ENCODE results near the gene TRPC4AP. TPM values are rescaled to one million over a fixed set of nuclear protein-coding genes. Genes with fewer than 3 reads are reported as not detected.

Gene TRPC4AP
- total RNA-seq, 1 donor from 2014 or later = 67.6 TPM

DNA sequence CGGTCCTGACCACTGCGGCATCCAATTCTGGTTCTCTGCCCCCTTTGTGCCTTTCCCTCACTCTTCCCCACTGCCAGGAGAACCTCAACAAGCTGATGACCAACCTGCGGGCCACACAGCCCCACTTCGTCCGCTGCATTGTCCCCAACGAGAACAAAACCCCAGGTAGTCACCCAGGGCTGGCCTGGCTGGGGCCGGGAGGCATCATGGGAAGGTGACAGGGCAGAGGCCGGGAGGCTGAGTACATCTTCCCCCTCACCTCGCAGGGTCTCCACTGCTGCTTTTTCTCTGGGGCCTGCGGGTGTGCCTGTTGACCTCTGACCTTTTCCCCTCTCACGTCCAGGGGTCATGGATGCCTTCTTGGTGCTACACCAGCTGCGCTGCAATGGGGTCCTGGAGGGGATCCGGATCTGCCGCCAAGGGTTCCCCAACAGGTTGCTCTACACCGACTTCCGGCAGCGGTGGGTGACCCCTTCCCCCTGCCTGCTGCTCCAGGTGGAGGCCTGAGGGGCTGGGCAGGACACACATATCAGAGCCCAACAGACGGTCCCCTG lies 101.9 kb downstream of the TRPC4AP start:
- DNase-seq = no peak

DNA sequence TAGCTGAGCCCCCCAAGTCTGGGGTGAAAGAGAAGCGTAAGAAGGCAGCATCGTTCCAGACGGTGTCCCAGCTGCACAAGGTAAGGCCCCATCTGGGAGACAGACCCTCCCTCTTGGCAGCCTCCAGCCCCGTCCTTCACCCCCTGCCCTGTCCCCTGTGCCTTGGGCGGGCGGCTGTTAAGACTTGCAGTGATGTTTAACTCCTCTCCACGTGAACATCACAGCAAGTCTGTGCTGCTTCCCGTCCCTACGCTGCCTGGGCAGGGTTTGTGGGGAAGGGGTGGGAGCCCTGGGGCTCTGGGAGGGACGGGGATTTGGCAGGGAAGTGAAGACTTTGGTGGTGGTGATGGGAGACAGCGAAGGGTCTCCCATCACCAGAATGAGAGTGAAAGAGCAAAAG lies 102.4 kb downstream of the TRPC4AP start:
- DNase-seq (no peak), ATAC-seq (no peak)
- Histone ChIP-seq H3K4me3 (no peak overlapping the region), H3K9me3 (no peaks in the 10 kb centered on the region), H3K36me3 (peaks cover 20% of the 10 kb centered on the region), H3K4me1 (no peaks in the 10 kb centered on the region), H3K27ac (no peak overlapping the region), H3K27me3 (no peaks in the 10 kb centered on the region)
- intact Hi-C loops (cut with DNase I) = no loop called here
- TF ChIP-seq, protein P1, sequence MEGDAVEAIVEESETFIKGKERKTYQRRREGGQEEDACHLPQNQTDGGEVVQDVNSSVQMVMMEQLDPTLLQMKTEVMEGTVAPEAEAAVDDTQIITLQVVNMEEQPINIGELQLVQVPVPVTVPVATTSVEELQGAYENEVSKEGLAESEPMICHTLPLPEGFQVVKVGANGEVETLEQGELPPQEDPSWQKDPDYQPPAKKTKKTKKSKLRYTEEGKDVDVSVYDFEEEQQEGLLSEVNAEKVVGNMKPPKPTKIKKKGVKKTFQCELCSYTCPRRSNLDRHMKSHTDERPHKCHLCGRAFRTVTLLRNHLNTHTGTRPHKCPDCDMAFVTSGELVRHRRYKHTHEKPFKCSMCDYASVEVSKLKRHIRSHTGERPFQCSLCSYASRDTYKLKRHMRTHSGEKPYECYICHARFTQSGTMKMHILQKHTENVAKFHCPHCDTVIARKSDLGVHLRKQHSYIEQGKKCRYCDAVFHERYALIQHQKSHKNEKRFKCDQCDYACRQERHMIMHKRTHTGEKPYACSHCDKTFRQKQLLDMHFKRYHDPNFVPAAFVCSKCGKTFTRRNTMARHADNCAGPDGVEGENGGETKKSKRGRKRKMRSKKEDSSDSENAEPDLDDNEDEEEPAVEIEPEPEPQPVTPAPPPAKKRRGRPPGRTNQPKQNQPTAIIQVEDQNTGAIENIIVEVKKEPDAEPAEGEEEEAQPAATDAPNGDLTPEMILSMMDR (IDR thresholded peaks at IDR 0.05) = no peak

More for the DNA sequence above, 101.9 kb downstream of the TRPC4AP start:
- no peak for ATAC-seq
- Histone ChIP-seq H3K4me3 (no peak overlapping the region), H3K9me3 (no peaks in the 10 kb centered on the region), H3K36me3 (peaks cover 24% of the 10 kb centered on the region), H3K4me1 (no peaks in the 10 kb centered on the region), H3K27me3 (no peaks in the 10 kb centered on the region), H3K27ac (no peak overlapping the region)
- TF ChIP-seq, protein P1 (IDR thresholded peaks at IDR 0.05) = no peak
- intact Hi-C loops (cut with DNase I) = no loop called here

DNA sequence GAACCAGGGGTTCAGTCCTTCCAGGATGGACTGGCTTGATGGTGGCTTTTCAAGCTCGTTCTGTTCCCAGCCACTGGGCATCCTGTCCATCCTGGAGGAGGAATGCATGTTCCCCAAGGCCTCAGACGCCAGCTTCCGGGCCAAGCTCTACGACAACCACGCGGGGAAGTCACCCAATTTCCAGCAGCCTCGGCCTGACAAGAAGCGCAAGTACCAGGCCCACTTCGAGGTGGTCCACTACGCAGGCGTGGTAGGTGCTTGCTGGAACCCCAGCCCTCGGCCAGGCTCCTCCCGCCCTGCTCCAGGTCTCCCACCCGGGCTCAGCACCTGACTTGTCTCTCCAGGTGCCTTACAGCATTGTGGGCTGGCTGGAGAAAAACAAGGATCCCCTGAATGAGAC lies 102.9 kb downstream of the TRPC4AP start:
- Histone ChIP-seq H3K4me3 (no peak overlapping the region), H3K4me1 (no peaks in the 10 kb centered on the region), H3K36me3 (peaks cover 17% of the 10 kb centered on the region), H3K27ac (no peak overlapping the region), H3K9me3 (no peaks in the 10 kb centered on the region), H3K27me3 (peaks cover 4% of the 10 kb centered on the region)
- intact Hi-C loops (cut with DNase I) = no loop called here
- no peak for ATAC-seq
- DNase-seq = no peak
- TF ChIP-seq, protein P1 (IDR thresholded peaks at IDR 0.05) = no peak

DNA sequence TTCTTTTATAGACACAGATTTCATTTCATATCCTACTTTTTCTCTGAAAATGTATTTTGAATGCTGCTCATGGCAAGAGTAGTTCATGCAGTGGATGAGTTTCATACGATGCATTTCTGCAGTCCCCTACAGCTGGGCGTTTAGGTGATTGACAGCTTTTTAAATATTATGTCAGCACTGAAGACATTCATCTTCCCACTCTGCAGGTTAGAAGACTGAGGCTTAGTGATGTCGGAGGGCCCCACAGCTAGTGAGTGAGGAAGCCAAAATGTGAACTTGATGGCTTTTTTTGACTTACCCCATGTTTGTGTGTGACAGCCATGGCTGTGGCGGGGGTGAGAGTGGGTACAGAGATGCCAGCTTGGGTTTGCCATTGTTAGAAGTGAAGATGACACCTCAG lies 103.5 kb downstream of the TRPC4AP start:
- no peaks in the 10 kb centered on the region for H3K9me3 ChIP-seq
- H3K27me3 ChIP-seq = peaks cover 9% of the 10 kb centered on the region
- intact Hi-C loops (cut with DNase I) = no loop called here
- TF ChIP-seq, protein P1 (IDR thresholded peaks at IDR 0.05) = no peak
- no peak overlapping the region for H3K27ac ChIP-seq
- H3K4me1 ChIP-seq = no peaks in the 10 kb centered on the region
- H3K36me3 ChIP-seq = peaks cover 11% of the 10 kb centered on the region
- H3K4me3 ChIP-seq = no peak overlapping the region
- DNase-seq (no peak), ATAC-seq (no peak)

DNA sequence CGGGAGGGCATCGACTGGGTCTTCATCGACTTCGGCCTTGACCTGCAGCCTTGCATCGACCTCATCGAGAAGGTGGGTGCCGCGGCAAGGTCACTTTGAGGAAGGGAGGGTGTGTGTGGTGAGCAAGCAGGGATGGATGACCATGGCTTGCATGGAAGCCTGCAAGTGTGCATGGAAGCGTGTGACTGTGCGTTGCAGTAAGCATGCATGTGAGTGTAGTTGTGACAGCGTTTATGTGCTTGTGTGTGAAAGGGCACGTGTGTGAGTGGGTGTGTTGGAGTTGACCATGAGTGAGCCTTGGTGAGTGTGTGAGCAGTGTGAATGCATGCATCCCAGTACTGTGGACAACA lies 104.4 kb downstream of the TRPC4AP start:
- ATAC-seq (no peak), DNase-seq (no peak)
- Histone ChIP-seq H3K4me3 (no peak overlapping the region), H3K9me3 (no peaks in the 10 kb centered on the region), H3K36me3 (peaks cover 2% of the 10 kb centered on the region), H3K4me1 (no peaks in the 10 kb centered on the region), H3K27me3 (peaks cover 18% of the 10 kb centered on the region), H3K27ac (no peak overlapping the region)
- intact Hi-C loops (cut with DNase I) = no loop called here
- TF ChIP-seq, protein P1 (IDR thresholded peaks at IDR 0.05) = no peak

All from upper lobe of right lung (tissue), 1 donor.